Measurements from ENCODE around the gene KCNC4. TPM values are rescaled to one million over a fixed set of nuclear protein-coding genes. Genes with fewer than 3 reads are reported as not detected.

The KCNC4 gene
- polyA plus RNA-seq, 3 donors: 0.03 to 0.56 (median 0.12) TPM

- no peak overlapping the region for H2AFZ ChIP-seq (ENCODE audit: insufficient read depth, low read depth, low read length, poor library complexity, severe bottlenecking)
- H3K27ac Mint-ChIP-seq: no peak overlapping the region
- no peak for DNase-seq
- TF ChIP-seq, protein P1, sequence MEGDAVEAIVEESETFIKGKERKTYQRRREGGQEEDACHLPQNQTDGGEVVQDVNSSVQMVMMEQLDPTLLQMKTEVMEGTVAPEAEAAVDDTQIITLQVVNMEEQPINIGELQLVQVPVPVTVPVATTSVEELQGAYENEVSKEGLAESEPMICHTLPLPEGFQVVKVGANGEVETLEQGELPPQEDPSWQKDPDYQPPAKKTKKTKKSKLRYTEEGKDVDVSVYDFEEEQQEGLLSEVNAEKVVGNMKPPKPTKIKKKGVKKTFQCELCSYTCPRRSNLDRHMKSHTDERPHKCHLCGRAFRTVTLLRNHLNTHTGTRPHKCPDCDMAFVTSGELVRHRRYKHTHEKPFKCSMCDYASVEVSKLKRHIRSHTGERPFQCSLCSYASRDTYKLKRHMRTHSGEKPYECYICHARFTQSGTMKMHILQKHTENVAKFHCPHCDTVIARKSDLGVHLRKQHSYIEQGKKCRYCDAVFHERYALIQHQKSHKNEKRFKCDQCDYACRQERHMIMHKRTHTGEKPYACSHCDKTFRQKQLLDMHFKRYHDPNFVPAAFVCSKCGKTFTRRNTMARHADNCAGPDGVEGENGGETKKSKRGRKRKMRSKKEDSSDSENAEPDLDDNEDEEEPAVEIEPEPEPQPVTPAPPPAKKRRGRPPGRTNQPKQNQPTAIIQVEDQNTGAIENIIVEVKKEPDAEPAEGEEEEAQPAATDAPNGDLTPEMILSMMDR (IDR thresholded peaks at IDR 0.05): no peak
- H3K9ac ChIP-seq (ENCODE audit: insufficient read depth, low read length, poor library complexity, severe bottlenecking): no peak overlapping the region
- H3K36me3 ChIP-seq (replicated peaks in 1 of 2; ENCODE audit: control insufficient read depth in 1 of 2, insufficient read depth in 2 of 2, low read length in 2 of 2): no peaks in the 10 kb centered on the region
- H3K27me3 Mint-ChIP-seq (ENCODE audit: low read depth in 3 of 3): peaks cover 3 to 13% (median 10%) of the 10 kb centered on the region in 3 donors
- H3K4me2 ChIP-seq (replicated peaks; ENCODE audit: extremely low read depth, low read length, poor library complexity, severe bottlenecking): no peak overlapping the region
- peaks cover 0 to 2% (median 0%) of the 10 kb centered on the region in 7 donors for H3K9me3 Mint-ChIP-seq
- H3K4me1 Mint-ChIP-seq: no peaks in the 10 kb centered on the region
- no peak overlapping the region for H3K4me3 ChIP-seq (replicated peaks in 1 of 3; ENCODE audit: low read depth in 2 of 3, low read length in 3 of 3)
- no peaks in the 10 kb centered on the region for H3K27me3 ChIP-seq (ENCODE audit: control insufficient read depth in 2 of 2, insufficient read depth in 2 of 2, low read length in 2 of 2)
- no peaks in the 10 kb centered on the region for H3K9me3 ChIP-seq (replicated peaks in 1 of 2; ENCODE audit: control insufficient read depth in 1 of 2, insufficient read depth in 1 of 2, low read length in 2 of 2)
- H3K4me1 ChIP-seq (ENCODE audit: control insufficient read depth in 1 of 2, insufficient read depth in 2 of 2, low read length in 2 of 2): no peaks in the 10 kb centered on the region
- no peak overlapping the region for H3K27ac ChIP-seq (ENCODE audit: low read depth in 1 of 2, low read length in 2 of 2)
- H3K4me3 Mint-ChIP-seq: no peak overlapping the region
- H3K79me2 ChIP-seq (ENCODE audit: insufficient read depth, low read length): no peaks in the 10 kb centered on the region
- no peaks in the 10 kb centered on the region for H3K36me3 Mint-ChIP-seq
- intact Hi-C loops (cut with micrococcal nuclease): no loop called here
- H4K20me1 ChIP-seq (ENCODE audit: insufficient read depth, low read length): no peaks in the 10 kb centered on the region
- WGBS (ENCODE audit: insufficient coverage): 47% methylated on average over 7 of the region's 7 CpGs
These were observed 46.5 kb upstream of the KCNC4 start for GRCh38 chr1:110163591-110163990.

GRCh38 chr1:110164725-110165350 lies 45.3 kb upstream of the KCNC4 start:
- peaks cover 0 to 2% (median 0%) of the 10 kb centered on the region in 7 donors for H3K9me3 Mint-ChIP-seq
- H3K9me3 ChIP-seq (replicated peaks in 1 of 2; ENCODE audit: control insufficient read depth in 1 of 2, insufficient read depth in 1 of 2, low read length in 2 of 2): no peaks in the 10 kb centered on the region
- H3K36me3 ChIP-seq (replicated peaks in 1 of 2; ENCODE audit: control insufficient read depth in 1 of 2, insufficient read depth in 2 of 2, low read length in 2 of 2): no peaks in the 10 kb centered on the region
- H3K4me3 Mint-ChIP-seq: no peak overlapping the region
- DNase-seq: no peak
- no peak overlapping the region for H3K4me2 ChIP-seq (replicated peaks; ENCODE audit: extremely low read depth, low read length, poor library complexity, severe bottlenecking)
- H4K20me1 ChIP-seq (ENCODE audit: insufficient read depth, low read length): no peaks in the 10 kb centered on the region
- peaks cover 6 to 10% (median 8%) of the 10 kb centered on the region in 3 donors for H3K27me3 Mint-ChIP-seq (ENCODE audit: low read depth in 3 of 3)
- no peak overlapping the region for H3K4me3 ChIP-seq (replicated peaks in 1 of 3; ENCODE audit: low read depth in 2 of 3, low read length in 3 of 3)
- no peaks in the 10 kb centered on the region for H3K27me3 ChIP-seq (ENCODE audit: control insufficient read depth in 2 of 2, insufficient read depth in 2 of 2, low read length in 2 of 2)
- no peaks in the 10 kb centered on the region for H3K4me1 ChIP-seq (ENCODE audit: control insufficient read depth in 1 of 2, insufficient read depth in 2 of 2, low read length in 2 of 2)
- no peak overlapping the region for H3K27ac ChIP-seq (ENCODE audit: low read depth in 1 of 2, low read length in 2 of 2)
- TF ChIP-seq, protein P1 (IDR thresholded peaks at IDR 0.05): no peak
- no peaks in the 10 kb centered on the region for H3K36me3 Mint-ChIP-seq
- no peak overlapping the region for H2AFZ ChIP-seq (ENCODE audit: insufficient read depth, low read depth, low read length, poor library complexity, severe bottlenecking)
- H3K79me2 ChIP-seq (ENCODE audit: insufficient read depth, low read length): no peaks in the 10 kb centered on the region
- no peaks in the 10 kb centered on the region for H3K4me1 Mint-ChIP-seq
- no peak overlapping the region for H3K27ac Mint-ChIP-seq
- intact Hi-C loops (cut with micrococcal nuclease): no loop called here
- no peak overlapping the region for H3K9ac ChIP-seq (ENCODE audit: insufficient read depth, low read length, poor library complexity, severe bottlenecking)
- WGBS (ENCODE audit: insufficient coverage): 72% methylated on average over 9 of the region's 10 CpGs
